Erythroblast (primary cell): ENCODE measurements around the gene BOD1L1.

Experiments
- GATA1 ChIP-seq: IDR thresholded peaks from 2 replicates; pipeline ENCODE4 v1.6.1; 2011; ENCODE audit warnings: low read depth, mild to moderate bottlenecking, control low read depth, low read length, moderate library complexity
- POLR2A ChIP-seq: IDR thresholded peaks from 2 replicates; pipeline ENCODE4 v1.6.1; 2011; ENCODE audit warnings: mild to moderate bottlenecking, low read length

GRCh38 chr4:13618212-13618806 is 9.2 kb downstream of the BOD1L1 start:
- no peak for TF ChIP-seq POLR2A
- no peak for TF ChIP-seq GATA1
